Activated T-cell treated with anti-CD3 and anti-CD28 coated beads, Interleukin-2, amount 50 U/mL, for 24 hours (primary cell): ENCODE results near the gene TNFSF10.
A peak's percentile ranks its signal among the peaks of the same experiment; 100 is the strongest.
"Not testable (repeated sequence)": the region's sequence is repeated elsewhere in the genome, so short reads cannot be mapped to it uniquely, and the experiment has no call there.

Source experiments
- DNase-seq: peaks from one replicate; pipeline ENCODE4 v3.0.0-alpha.2; 2020
- H3K27ac Mint-ChIP-seq: 2 replicates; pipeline ENCODE4 v1.8.0; 2020; ENCODE audit warnings: mild to moderate bottlenecking, mixed read lengths
- H3K27me3 Mint-ChIP-seq: 2 replicates; pipeline ENCODE4 v1.8.0; 2020; ENCODE audit warnings: mixed read lengths
- H3K36me3 Mint-ChIP-seq: 2 replicates; pipeline ENCODE4 v1.8.0; 2020; ENCODE audit warnings: low read depth, mixed read lengths
- H3K4me1 Mint-ChIP-seq: 2 replicates; pipeline ENCODE4 v1.8.0; 2020; ENCODE audit warnings: low read depth, mixed read lengths
- H3K4me3 Mint-ChIP-seq: 2 replicates; pipeline ENCODE4 v1.8.0; 2020; ENCODE audit warnings: mild to moderate bottlenecking, moderate library complexity, mixed read lengths
- H3K9me3 Mint-ChIP-seq: 2 replicates; pipeline ENCODE4 v1.8.0; 2020; ENCODE audit warnings: mixed read lengths

The TNFSF10 gene

DNA sequence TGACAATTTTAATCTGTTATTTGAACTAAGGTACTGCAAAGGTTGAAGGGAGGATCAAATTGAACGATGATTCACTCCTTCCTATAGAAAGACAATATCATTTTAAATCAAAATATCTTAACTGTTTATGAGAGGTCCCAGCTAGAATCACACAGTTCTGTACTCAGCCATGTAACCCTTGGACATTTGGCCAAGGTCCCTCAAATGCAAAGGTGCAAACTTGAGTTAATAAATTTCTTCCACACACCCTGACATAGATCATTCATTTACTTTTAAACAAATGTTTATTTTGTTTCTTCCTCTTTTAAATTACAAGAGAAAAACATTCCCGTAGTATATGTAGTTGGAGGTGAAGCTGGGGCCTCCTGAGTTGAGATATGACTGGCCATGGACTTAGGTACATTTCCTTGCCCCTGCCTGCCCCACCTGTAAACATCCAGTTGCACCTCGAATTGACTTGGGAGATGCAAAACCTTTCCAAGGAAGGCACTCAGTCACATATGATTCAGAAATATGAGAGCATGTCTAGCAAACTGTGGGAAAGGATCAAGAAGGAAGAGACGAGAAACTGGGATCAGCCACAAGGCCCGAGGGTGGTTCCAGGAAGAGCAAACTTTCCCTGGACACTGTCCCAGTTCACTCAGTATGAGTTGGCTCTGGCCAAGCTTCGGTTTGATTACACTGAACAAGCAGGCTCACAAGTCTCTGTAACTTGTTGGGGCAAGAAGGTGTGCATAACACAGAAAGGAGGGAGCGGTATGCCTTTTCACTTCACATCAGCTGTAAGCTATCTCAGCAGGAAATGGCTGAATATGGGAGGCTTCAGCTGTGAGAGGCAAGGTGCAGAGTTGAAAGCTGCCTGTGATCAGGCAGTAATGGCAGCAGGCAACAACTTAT lies 6.7 kb downstream of the TNFSF10 start:
- DNase-seq: peak; percentile 43
- Mint-ChIP-seq H3K4me3 (peak overlapping the region; percentile 63), H3K27ac (peak overlapping the region; percentile 96), H3K4me1 (peaks cover 97% of the 10 kb centered on the region), H3K36me3 (peaks cover 63% of the 10 kb centered on the region), H3K9me3 (no peaks in the 10 kb centered on the region), H3K27me3 (no peaks in the 10 kb centered on the region)

DNA sequence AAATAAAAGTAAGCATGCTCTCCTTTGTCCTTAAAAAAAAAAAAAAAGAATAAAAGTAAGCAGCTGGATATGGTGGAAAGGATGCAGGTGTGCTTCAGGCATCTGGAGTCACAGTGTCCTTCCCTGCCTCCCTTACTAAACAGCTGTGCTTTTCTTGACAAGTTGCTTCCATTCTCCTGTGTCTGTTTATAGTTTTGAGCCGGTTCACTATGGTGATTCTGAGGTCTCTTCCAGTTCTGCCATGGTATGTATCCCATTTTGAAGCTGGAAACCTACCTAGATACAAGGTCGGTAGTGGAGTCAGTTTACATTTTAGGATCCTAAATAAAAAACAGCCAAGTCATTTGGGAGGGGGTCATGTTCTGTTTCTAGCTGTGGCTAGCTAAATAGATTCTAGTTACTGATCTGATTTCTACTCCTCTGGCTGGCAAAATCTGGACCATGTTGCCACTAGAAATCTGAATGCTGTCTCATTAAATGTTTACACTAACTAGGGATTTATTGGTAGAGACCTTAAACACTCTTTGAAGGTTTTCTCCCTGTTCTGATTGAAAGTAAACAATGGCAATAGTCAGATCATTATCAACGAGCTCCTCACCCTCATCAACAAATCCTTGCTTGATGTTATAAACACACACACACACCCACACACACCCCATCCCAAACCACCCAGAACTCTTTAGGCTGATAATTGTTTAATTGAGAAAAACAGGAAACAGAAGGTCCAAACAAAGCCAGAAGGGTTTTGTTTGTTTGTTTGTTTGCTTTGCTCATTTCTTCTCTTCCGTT lies 7.9 kb downstream of the TNFSF10 start:
- Mint-ChIP-seq H3K27ac (peak overlapping the region; percentile 96), H3K36me3 (peaks cover 68% of the 10 kb centered on the region), H3K9me3 (no peaks in the 10 kb centered on the region), H3K27me3 (no peaks in the 10 kb centered on the region), H3K4me3 (peak overlapping the region; percentile 30), H3K4me1 (peaks cover 93% of the 10 kb centered on the region)
- DNase-seq: no peak

DNA sequence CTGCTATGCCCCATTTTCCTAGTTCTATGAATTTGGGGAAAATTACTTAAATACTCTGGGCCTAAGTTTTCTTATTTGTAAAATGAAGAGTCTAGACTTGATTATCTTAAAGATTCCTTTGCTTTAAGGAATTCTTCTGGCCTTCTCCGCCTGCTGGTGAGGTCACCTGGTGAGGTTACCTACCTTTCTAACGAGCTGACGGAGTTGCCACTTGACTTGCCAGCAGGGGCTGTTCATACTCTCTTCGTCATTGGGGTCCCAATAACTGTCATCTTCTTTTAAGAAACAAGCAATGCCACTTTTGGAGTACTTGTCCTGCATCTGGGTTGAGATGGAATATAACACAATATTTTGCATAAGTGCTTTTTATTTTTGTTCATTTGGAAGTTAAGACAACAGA lies 8.6 kb downstream of the TNFSF10 start:
- peaks cover 71% of the 10 kb centered on the region for H3K36me3 Mint-ChIP-seq
- H3K27ac Mint-ChIP-seq: peak overlapping the region; percentile 96
- peaks cover 91% of the 10 kb centered on the region for H3K4me1 Mint-ChIP-seq
- no peaks in the 10 kb centered on the region for H3K9me3 Mint-ChIP-seq
- DNase-seq: no peak
- no peaks in the 10 kb centered on the region for H3K27me3 Mint-ChIP-seq
- H3K4me3 Mint-ChIP-seq: peak overlapping the region; percentile 30

DNA sequence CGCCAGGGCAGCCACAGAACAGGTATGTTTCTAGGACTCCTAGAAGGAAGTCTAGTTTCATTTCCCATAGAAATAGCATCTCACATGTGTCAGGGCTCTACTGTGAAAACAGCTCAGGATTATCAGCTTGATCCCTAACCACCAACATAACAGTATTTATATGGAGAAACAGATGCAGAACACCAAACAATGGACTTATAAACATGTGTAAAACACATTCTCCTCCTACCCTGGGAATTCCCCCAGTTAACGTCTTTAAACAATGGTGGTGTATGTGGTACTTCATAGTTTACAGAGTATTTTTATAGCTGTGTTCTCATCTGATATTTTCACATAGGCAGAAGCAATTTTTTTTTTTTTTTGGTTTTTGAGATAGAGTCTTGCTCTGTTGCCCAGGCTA lies 9.7 kb downstream of the TNFSF10 start:
- no peak for DNase-seq
- peak overlapping the region; percentile 87 for H3K27ac Mint-ChIP-seq
- H3K4me1 Mint-ChIP-seq: peaks cover 83% of the 10 kb centered on the region
- peak overlapping the region; percentile 34 for H3K4me3 Mint-ChIP-seq
- no peaks in the 10 kb centered on the region for H3K9me3 Mint-ChIP-seq
- peaks cover 81% of the 10 kb centered on the region for H3K36me3 Mint-ChIP-seq
- H3K27me3 Mint-ChIP-seq: no peaks in the 10 kb centered on the region

DNA sequence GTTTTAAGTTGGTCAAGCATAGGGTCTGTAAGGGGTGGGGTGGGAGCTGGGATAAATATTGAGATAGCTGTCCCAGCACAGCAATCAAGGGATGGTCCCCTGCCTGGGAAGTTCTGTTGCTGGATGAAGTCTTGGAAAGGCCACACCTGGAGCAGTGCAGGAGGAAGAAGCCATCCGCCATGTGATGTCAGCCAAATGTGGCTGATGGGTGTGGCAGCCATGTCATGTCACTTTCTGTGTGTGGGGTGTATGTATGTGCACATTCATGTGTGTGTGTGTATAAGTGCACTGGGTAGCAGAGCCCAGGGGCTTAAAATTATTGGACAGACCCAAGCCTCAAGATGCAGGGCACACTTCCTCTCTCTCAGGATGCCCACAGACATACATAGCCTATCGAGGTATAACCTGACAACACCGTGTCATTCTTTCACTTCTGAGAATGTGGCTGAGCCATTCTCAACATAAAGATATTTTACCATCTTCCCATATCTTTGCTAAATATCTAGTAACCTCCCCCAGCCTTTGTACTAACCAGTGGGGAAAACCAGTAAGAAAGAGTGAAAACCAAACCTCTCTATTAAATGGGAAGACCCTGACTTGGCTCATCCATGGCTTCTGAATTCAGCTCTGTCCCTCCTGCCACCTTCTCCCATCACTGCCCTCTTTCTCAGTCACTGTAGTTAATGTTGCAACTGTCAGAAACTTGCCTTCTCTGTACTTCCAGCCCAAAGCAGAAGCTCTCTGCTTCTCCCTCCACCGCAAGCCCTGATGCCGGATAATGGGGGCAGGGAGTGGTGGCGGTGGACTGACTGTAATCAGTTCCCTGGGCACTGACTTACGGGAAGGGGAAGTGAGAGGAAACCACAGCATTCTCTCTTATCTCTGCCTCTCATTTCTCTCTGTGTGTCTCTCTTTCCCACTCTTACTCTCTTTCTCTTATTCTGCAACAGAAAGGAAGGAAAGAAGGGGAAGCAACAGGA lies 11.2 kb downstream of the TNFSF10 start:
- H3K4me1 Mint-ChIP-seq: peaks cover 71% of the 10 kb centered on the region
- peaks cover 91% of the 10 kb centered on the region for H3K36me3 Mint-ChIP-seq
- DNase-seq: peak; percentile 68
- H3K4me3 Mint-ChIP-seq: peak overlapping the region; percentile 73
- H3K27me3 Mint-ChIP-seq: no peaks in the 10 kb centered on the region
- H3K9me3 Mint-ChIP-seq: no peaks in the 10 kb centered on the region
- peak overlapping the region; percentile 94 for H3K27ac Mint-ChIP-seq

DNA sequence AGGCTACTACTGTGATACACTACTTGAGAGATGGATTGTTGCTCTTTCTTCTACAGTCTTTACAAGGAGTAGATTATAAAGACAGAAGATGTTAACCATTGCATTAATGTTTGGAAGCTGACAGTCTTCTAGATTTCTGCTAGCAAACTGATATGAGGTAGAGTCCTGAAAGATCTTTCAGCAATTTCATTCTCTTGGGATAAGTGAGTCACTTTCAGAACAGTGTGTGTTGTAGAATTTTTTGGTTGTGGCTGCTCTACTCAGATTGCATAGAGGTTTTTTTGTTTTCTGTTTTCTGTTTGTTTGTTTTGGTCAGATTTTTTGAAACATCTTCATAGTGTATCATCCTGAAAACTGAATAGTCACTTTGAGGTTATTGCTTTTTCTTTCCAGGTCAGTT lies 17.1 kb downstream of the TNFSF10 start:
- DNase-seq: no peak
- Mint-ChIP-seq H3K27me3 (no peaks in the 10 kb centered on the region), H3K4me1 (peaks cover 25% of the 10 kb centered on the region), H3K27ac (peak overlapping the region; percentile 78), H3K4me3 (no peak overlapping the region), H3K9me3 (peaks cover 4% of the 10 kb centered on the region), H3K36me3 (peaks cover 69% of the 10 kb centered on the region)

DNA sequence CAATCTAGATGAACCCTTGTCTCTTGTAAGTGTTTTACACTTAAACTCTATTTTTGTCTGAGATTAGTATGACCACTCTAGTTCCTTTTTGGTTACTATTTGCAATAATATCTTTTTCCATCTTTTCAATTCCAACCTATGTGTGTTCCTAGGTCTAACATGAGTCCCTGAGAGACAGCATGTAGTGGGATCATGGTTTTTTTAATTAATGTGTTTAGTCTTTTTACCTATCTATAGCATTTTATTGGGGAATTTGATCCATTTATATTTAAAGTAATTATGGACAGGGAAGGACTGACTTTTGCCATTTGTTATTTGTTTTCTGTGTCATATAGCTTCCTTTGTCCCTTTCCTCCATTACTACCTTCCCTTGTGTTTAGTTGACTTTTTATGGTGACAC lies 21.7 kb downstream of the TNFSF10 start:
- peaks cover 4% of the 10 kb centered on the region for H3K9me3 Mint-ChIP-seq
- peaks cover 25% of the 10 kb centered on the region for H3K36me3 Mint-ChIP-seq
- H3K27ac Mint-ChIP-seq: no peak overlapping the region
- peaks cover 10% of the 10 kb centered on the region for H3K4me1 Mint-ChIP-seq
- H3K27me3 Mint-ChIP-seq: no peaks in the 10 kb centered on the region
- no peak for DNase-seq
- H3K4me3 Mint-ChIP-seq: no peak overlapping the region

DNA sequence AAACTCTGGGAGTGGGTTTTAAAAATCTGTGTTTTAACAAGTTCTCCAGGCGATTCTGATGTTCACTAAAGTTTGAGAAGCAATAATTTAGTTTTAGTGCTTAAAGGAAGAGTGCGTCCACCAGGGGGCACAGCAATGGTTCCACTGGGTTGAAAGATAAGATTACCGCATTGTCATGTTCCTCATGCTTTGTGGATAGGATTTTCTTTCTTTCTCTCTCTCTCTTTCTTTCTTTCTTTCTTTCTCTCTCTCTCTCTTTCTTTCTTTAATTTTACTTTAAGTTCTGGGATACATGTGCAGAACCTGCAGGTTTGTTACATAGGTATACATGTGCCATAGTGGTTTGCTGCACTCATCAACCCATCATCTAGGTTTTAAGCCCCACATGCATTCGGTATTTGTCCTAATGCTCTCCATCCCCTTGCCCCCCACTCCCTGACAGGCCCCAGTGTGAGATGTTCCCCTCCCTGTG lies 33.0 kb downstream of the TNFSF10 start:
- not testable (repeated sequence) for H3K4me3 Mint-ChIP-seq, H3K36me3 Mint-ChIP-seq, H3K9me3 Mint-ChIP-seq, H3K4me1 Mint-ChIP-seq
- H3K27me3 Mint-ChIP-seq: peaks cover 17% of the 10 kb centered on the region
- peak overlapping the region; percentile 7 for H3K27ac Mint-ChIP-seq
- peak; percentile 79 for DNase-seq

DNA sequence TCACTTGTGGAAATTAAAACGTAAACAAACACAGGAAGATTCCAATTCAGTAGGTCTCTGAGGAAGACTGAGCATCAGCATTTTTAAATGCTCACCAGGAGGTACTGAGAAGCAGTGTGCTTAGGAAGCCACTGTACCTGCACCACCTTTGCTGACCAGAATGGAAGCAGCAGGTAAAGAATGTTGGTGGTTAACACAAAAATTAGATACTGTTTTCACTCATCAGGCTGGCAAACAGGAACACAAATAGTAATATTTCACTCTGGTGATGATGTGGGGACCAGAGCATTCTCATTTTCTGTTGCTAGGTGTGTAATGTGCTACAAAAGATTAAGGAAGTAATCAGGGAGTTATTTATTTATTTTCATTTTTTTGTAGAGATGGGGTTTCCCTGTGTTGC lies 45.1 kb downstream of the TNFSF10 start:
- no peaks in the 10 kb centered on the region for H3K36me3 Mint-ChIP-seq
- DNase-seq: no peak
- H3K9me3 Mint-ChIP-seq: no peaks in the 10 kb centered on the region
- H3K27me3 Mint-ChIP-seq: no peaks in the 10 kb centered on the region
- no peak overlapping the region for H3K27ac Mint-ChIP-seq
- no peak overlapping the region for H3K4me3 Mint-ChIP-seq
- peaks cover 6% of the 10 kb centered on the region for H3K4me1 Mint-ChIP-seq

DNA sequence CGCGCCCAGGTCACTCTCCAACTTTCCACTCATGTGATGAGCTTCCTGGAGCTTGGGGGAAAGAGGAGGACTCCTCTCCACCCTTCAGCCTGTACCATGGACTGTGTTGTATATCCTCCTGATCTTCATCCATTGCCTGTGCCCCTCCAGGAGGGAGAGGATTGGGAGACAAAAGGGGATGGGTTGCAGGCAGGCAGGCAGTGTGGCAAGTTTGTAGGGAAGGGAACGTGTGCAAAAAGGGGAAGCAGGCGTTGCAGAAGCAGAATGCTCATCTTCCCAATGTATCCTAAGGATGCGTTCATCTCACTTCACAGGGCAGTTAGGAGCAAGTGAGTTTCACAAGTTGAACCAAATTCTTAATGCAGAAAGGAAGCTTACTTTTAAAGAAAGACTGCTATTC lies 46.9 kb downstream of the TNFSF10 start:
- Mint-ChIP-seq H3K27ac (no peak overlapping the region), H3K9me3 (peaks cover 2% of the 10 kb centered on the region), H3K4me1 (peaks cover 6% of the 10 kb centered on the region), H3K27me3 (no peaks in the 10 kb centered on the region), H3K36me3 (no peaks in the 10 kb centered on the region), H3K4me3 (no peak overlapping the region)
- DNase-seq: no peak

DNA sequence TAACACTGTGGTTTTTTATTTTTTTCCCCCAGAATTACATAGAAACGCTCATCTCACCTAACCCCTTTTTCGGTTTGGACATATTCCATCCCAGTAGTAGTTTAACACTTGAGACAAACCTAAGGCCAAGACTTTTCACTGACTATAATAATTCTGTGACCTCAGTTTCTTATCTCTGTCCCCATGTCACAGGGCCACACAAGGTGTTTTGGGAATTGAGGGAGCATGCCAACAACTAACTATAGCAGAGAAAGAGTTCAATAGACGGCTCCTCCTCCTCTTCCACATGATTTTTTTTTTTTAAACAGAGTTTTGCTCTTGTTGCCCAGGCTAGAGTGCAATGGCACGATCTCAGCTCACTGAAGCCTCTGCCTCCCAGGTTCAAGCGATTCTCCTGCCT lies 47.5 kb downstream of the TNFSF10 start:
- Mint-ChIP-seq H3K36me3 (no peaks in the 10 kb centered on the region), H3K4me1 (peaks cover 6% of the 10 kb centered on the region), H3K9me3 (peaks cover 2% of the 10 kb centered on the region), H3K27me3 (no peaks in the 10 kb centered on the region), H3K4me3 (no peak overlapping the region), H3K27ac (no peak overlapping the region)
- DNase-seq: no peak

DNA sequence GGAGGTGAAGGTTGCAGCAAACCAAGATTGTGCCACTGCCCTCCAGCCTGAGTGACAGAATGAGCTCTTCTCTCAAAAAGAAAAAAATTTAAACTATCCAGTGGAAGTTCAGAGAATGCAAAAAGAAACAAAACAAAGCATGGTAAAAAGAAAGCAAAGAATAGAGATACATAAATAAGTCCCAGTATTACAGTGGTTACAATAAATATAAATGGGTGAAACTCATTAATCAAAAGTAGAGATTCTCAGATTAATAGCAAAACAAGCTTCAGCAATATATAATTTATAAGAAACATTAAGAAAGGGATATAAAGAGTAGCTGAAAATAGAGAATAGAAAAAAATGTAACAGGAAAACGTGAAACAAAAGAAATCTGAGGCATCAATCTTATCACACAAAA lies 51.3 kb downstream of the TNFSF10 start:
- Mint-ChIP-seq H3K9me3 (peaks cover 2% of the 10 kb centered on the region), H3K4me1 (no peaks in the 10 kb centered on the region), H3K4me3 (no peak overlapping the region)

DNA sequence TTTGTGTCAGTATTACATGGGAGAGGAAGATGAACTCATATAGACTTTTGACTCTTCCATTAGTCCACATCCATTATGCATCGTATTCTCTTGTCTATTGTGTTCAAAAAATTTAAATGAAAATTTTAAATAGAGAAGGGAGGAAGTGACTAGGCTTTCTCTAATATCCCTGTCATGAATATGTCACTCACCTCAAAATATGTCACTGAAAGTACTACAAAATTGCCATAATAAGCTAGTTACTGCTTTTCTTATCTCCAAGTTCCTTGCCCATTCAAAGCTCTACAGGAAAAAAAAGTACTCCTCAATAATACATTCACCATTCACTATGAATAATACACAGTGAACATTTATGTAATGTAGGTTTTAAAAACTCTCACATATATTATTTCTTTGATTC lies 52.6 kb downstream of the TNFSF10 start:
- no peaks in the 10 kb centered on the region for H3K36me3 Mint-ChIP-seq
- peaks cover 8% of the 10 kb centered on the region for H3K27me3 Mint-ChIP-seq
- no peak overlapping the region for H3K4me3 Mint-ChIP-seq
- H3K9me3 Mint-ChIP-seq: peaks cover 2% of the 10 kb centered on the region
- H3K4me1 Mint-ChIP-seq: no peaks in the 10 kb centered on the region
- DNase-seq: no peak
- H3K27ac Mint-ChIP-seq: no peak overlapping the region

More for the DNA sequence above, 51.3 kb downstream of the TNFSF10 start:
- H3K27me3 Mint-ChIP-seq: peaks cover 8% of the 10 kb centered on the region
- H3K27ac Mint-ChIP-seq: no peak overlapping the region
- no peak for DNase-seq
- no peaks in the 10 kb centered on the region for H3K36me3 Mint-ChIP-seq
